ENCODE results near the gene KIN. TPM values are rescaled to one million over a fixed set of nuclear protein-coding genes. Genes with fewer than 3 reads are reported as not detected.

The KIN gene
- total RNA-seq, 1 donor from 2014 or later = 9.8 TPM

- Mint-ChIP-seq H3K4me1 (ENCODE audit: low read depth) (no peaks in the 10 kb centered on the region), H3K9me3 (no peaks in the 10 kb centered on the region), H3K36me3 (ENCODE audit: low read depth) (no peaks in the 10 kb centered on the region), H3K27ac (no peak overlapping the region), H3K4me3 (ENCODE audit: low read depth) (no peak overlapping the region), H3K27me3 (ENCODE audit: low read depth) (peaks cover 20% of the 10 kb centered on the region)
- intact Hi-C loops (cut with micrococcal nuclease) = no loop called here
- no peak for DNase-seq (ENCODE audit: low spot score)
Observed at GRCh38 chr10:7708832-7709231, 79.0 kb downstream of the KIN start.

GRCh38 chr10:7707858-7708622 is 79.8 kb downstream of the KIN start:
- no peak for DNase-seq (ENCODE audit: low spot score)
- Mint-ChIP-seq H3K27ac (no peak overlapping the region), H3K36me3 (ENCODE audit: low read depth) (no peaks in the 10 kb centered on the region), H3K9me3 (no peaks in the 10 kb centered on the region), H3K4me1 (ENCODE audit: low read depth) (no peaks in the 10 kb centered on the region), H3K4me3 (ENCODE audit: low read depth) (no peak overlapping the region), H3K27me3 (ENCODE audit: low read depth) (peaks cover 25% of the 10 kb centered on the region)
- intact Hi-C loops (cut with micrococcal nuclease) = no loop called here

DNA sequence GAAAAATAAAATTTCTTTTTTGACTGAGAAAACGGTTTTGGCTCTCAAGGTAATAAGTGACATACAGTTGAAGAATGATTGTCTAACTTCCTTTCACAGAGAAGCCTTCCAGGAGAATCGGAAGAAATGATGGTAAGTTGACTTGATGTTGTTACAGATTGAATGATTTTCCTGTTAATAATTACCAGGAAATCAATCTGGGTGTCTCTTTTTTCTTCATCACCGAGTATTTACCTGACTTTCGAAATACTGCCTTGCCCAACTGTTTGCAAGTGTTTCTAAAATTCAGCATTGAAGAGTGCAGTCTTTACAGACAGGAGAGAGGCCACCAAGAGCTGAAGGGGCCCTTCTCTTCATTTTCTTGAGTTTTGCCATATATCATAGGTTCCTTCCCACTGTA is 80.7 kb downstream of the KIN start:
- intact Hi-C loops (cut with micrococcal nuclease) = no loop called here
- Mint-ChIP-seq H3K27me3 (ENCODE audit: low read depth) (peaks cover 27% of the 10 kb centered on the region), H3K27ac (no peak overlapping the region), H3K4me1 (ENCODE audit: low read depth) (no peaks in the 10 kb centered on the region), H3K36me3 (ENCODE audit: low read depth) (no peaks in the 10 kb centered on the region), H3K4me3 (ENCODE audit: low read depth) (no peak overlapping the region), H3K9me3 (no peaks in the 10 kb centered on the region)
- DNase-seq (ENCODE audit: low spot score) = no peak

DNA sequence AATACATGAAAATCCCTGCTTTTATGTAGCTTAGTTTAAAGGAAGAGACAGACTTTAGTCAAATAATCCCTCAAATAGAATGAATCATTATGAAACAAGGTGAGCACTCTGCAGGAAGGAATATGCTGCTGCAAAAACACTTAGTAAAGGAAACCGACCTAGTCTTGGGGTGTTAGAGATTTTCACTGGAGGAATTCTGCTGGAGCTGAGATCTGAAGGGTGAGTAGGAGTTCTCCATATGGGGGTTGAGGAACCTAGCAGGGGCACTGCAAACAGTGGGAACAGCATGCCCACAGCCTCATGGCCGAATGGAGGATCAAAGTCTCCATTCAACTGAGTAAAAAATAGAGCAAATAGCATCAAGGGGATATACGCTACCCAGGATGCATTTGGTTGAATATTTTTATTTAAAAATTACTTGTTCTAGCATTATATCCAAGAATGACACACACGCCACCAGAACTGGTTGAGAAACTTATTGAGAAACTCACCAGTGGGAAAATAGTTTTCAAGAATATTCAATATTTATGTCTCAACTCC is 81.2 kb downstream of the KIN start:
- DNase-seq (ENCODE audit: low spot score) = no peak
- Mint-ChIP-seq H3K27me3 (ENCODE audit: low read depth) (peaks cover 27% of the 10 kb centered on the region), H3K27ac (no peak overlapping the region), H3K9me3 (no peaks in the 10 kb centered on the region), H3K4me1 (ENCODE audit: low read depth) (no peaks in the 10 kb centered on the region), H3K4me3 (ENCODE audit: low read depth) (no peak overlapping the region), H3K36me3 (ENCODE audit: low read depth) (no peaks in the 10 kb centered on the region)
- intact Hi-C loops (cut with micrococcal nuclease) = no loop called here

DNA sequence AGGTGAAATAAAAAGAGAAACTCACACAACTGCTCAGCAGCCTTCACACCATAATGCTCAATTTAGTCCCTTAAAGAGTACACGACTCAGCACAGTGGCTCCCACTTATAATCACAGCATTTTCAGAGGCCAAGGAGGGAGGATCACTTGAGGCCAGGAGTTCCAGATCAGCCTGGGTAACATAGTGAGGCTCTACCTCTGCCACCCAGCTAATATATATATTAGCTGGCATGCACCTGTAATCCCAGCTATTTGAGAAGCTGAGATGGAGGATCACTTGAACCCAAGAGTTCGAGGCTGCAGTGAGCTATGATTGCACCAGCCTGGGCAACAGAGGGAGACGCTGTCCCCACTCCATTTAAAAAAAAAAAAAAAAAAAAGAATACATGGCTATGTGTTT is 82.5 kb downstream of the KIN start:
- H3K4me3 Mint-ChIP-seq (ENCODE audit: low read depth) = no peak overlapping the region
- intact Hi-C loops (cut with micrococcal nuclease) = no loop called here
- H3K4me1 Mint-ChIP-seq (ENCODE audit: low read depth) = no peaks in the 10 kb centered on the region
- H3K36me3 Mint-ChIP-seq (ENCODE audit: low read depth) = no peaks in the 10 kb centered on the region
- peaks cover 27% of the 10 kb centered on the region for H3K27me3 Mint-ChIP-seq (ENCODE audit: low read depth)
- no peaks in the 10 kb centered on the region for H3K9me3 Mint-ChIP-seq
- H3K27ac Mint-ChIP-seq = no peak overlapping the region
- no peak for DNase-seq (ENCODE audit: low spot score)

DNA sequence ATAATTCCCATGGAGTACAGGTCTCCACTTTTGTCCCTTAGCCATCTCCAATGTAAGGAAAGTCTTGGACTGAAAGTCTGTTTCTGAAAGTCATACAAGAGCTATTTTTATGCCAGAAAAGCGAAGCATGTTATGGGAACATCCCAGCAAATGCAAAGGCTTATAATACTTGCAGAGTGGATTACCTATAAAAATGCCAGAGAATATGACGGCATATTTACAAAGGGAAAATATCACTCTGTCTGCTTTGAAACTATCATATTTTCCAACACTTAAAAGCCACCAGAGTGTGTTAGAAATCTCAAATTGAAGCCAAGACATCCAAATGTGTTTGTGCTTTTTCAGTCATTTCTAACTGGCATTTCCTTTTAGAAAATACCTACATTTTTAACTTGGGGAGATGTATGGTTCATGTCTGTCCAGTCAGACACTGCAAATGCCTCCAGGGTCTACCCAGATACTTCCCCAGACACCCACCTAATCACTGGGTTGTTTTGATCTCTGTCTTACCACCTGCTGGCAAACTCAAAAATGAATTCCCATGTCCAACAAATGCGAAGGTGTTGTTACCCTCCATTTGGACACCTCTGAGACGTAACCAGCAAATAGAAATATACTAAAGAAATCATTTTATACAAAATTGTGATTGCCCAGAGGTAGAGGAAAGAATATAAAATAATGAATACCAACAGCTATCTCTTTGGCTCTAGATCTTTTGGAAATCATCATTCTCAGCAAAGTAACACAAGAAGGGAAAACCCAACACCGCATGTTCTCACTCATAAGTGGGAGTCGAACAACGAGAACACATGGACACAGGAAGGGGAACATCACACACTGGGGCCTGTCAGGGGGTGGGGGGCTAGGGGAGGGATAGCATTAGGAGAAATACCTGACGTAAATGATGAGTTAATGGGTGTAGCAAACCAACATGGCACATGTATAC is 83.4 kb downstream of the KIN start:
- intact Hi-C loops (cut with micrococcal nuclease) = no loop called here
- Mint-ChIP-seq H3K4me1 (ENCODE audit: low read depth) (no peaks in the 10 kb centered on the region), H3K27me3 (ENCODE audit: low read depth) (peaks cover 27% of the 10 kb centered on the region), H3K4me3 (ENCODE audit: low read depth) (no peak overlapping the region), H3K9me3 (no peaks in the 10 kb centered on the region), H3K27ac (no peak overlapping the region), H3K36me3 (ENCODE audit: low read depth) (no peaks in the 10 kb centered on the region)
- no peak for DNase-seq (ENCODE audit: low spot score)

- intact Hi-C loops (cut with micrococcal nuclease) = no loop called here
- DNase-seq (ENCODE audit: low spot score) = no peak
- Mint-ChIP-seq H3K4me1 (ENCODE audit: low read depth) (no peaks in the 10 kb centered on the region), H3K36me3 (ENCODE audit: low read depth) (no peaks in the 10 kb centered on the region), H3K4me3 (ENCODE audit: low read depth) (no peak within 1 kb of the TSS), H3K27ac (no peak within 1 kb of the TSS), H3K27me3 (ENCODE audit: low read depth) (peaks cover 24% of the 10 kb centered on the region), H3K9me3 (no peaks in the 10 kb centered on the region)
Observed at GRCh38 chr10:7703140-7703539, 84.7 kb downstream of the KIN start, which contains the start of gene ITIH2. Gene ITIH2 (plus strand): TSS chr10:7703316. CDS start chr10:7703435, 119 bp downstream.

DNA sequence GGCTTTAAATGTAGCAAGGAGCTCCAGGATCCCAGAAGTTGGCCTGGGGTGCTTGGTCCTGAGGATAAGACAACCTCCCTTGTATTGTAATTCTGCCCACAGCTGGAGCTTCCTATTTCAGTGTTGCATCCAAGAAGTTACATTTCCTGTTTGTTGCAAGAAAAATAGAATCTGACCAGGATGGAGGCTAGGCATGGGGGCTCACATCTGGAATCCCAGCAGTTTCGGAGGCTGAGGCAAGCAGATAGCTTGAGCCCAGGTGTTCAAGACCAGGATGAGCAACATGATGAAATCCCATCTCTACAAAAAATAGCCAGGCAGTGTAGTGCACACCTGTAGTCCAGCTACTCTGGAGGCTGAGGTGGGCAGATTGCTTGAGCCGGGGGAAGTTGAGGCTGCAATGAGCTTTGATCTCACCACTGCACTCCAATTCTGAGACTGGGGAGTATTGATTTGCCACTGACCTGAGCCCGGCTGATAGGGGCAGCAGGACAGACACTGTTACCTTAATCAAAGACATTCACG is 85.4 kb downstream of the KIN start:
- H3K27me3 Mint-ChIP-seq (ENCODE audit: low read depth) = peaks cover 23% of the 10 kb centered on the region
- no peaks in the 10 kb centered on the region for H3K36me3 Mint-ChIP-seq (ENCODE audit: low read depth)
- intact Hi-C loops (cut with micrococcal nuclease) = no loop called here
- no peak for DNase-seq (ENCODE audit: low spot score)
- no peak overlapping the region for H3K27ac Mint-ChIP-seq
- no peaks in the 10 kb centered on the region for H3K4me1 Mint-ChIP-seq (ENCODE audit: low read depth)
- no peaks in the 10 kb centered on the region for H3K9me3 Mint-ChIP-seq
- H3K4me3 Mint-ChIP-seq (ENCODE audit: low read depth) = no peak overlapping the region

GRCh38 chr10:7701158-7701742 is 86.5 kb downstream of the KIN start:
- H3K27ac Mint-ChIP-seq = no peak overlapping the region
- no peaks in the 10 kb centered on the region for H3K36me3 Mint-ChIP-seq (ENCODE audit: low read depth)
- H3K4me1 Mint-ChIP-seq (ENCODE audit: low read depth) = no peaks in the 10 kb centered on the region
- peaks cover 17% of the 10 kb centered on the region for H3K27me3 Mint-ChIP-seq (ENCODE audit: low read depth)
- no peaks in the 10 kb centered on the region for H3K9me3 Mint-ChIP-seq
- intact Hi-C loops (cut with micrococcal nuclease) = no loop called here
- H3K4me3 Mint-ChIP-seq (ENCODE audit: low read depth) = no peak overlapping the region
- no peak for DNase-seq (ENCODE audit: low spot score)

Other genes with a start within 250 kb of the KIN start
- not detected in 2 replicates for gene ITIH5, start 121.0 kb downstream of the KIN start, total RNA-seq
- gene ITIH2, start 84.7 kb downstream of the KIN start, total RNA-seq = not detected in 2 replicates
- 354 and 403 TPM in 2 replicates for gene ATP5F1C, start 184 bp upstream of the KIN start, total RNA-seq
- gene TAF3, start 30.5 kb upstream of the KIN start, total RNA-seq = 17.4 and 17.9 TPM in 2 replicates